ENCODE measurements around the gene CCDC102A.

DNA sequence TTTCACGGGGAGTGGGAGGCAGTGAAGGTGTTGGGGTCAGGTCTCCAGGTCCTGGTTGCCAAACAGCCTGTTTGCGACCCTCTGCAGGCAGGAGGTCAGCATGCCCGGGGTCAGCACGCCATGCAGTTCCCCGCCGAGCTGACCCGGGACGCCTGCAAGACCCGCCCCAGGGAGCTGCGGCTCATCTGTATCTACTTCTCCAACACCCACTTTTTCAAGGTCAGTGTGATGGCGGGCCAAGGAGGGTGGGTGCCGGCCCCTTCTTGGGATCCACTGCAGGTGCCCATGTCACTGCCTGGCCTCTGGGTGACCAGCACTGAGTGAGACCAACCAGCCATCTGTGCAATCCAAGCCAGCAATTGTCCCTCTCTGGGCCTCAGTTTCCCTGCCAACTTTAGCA is 27.4 kb upstream of the CCDC102A start:
- TF ChIP-seq HCFC1 (IDR thresholded peaks at IDR 0.05; ENCODE audit: low read length) (no peak), FOXM1 (IDR thresholded peaks at IDR 0.05; ENCODE audit: low read depth, low read length) (no peak), POLR2A (IDR thresholded peaks at IDR 0.05; ENCODE audit: low read depth, low read length) (no peak), SIX5 (IDR thresholded peaks at IDR 0.05; ENCODE audit: low read depth, low read length, severe bottlenecking) (no peak), MXI1 (IDR thresholded peaks at IDR 0.05; ENCODE audit: low read depth, low read length) (no peak), JUNB (IDR thresholded peaks at IDR 0.05) (no peak), CTCF (IDR thresholded peaks at IDR 0.05 in 2 of 3, conservative IDR thresholded peaks at IDR 0.05 in 1 of 3; ENCODE audit: control insufficient read depth in 2 of 3, extremely low read depth in 1 of 3, insufficient read depth in 1 of 3, low read depth in 3 of 3, low read length in 3 of 3) (no peak), TAF1 (IDR thresholded peaks at IDR 0.05; ENCODE audit: borderline replicate concordance, low read depth, low read length) (no peak), STAT1 (conservative IDR thresholded peaks at IDR 0.05) (no peak), CEBPB (IDR thresholded peaks at IDR 0.05; ENCODE audit: borderline replicate concordance in 1 of 2, low read depth in 2 of 2, low read length in 2 of 2) (no peak)

All from GM12878 (cell line).